H1 (cell line): Measurements from ENCODE around the gene PDE4D. TPM values are rescaled to one million over a fixed set of nuclear protein-coding genes. Genes with fewer than 3 reads are reported as not detected.

ENCODE experiments used
- HDAC2 ChIP-seq, 2 experiments: fragments of 300-600 bp in 1 of 2; sonication (generic) in 1 of 2; IDR thresholded peaks; 2 replicates each; pipeline ENCODE4 v1.6.1; 2011 to 2012; ENCODE audit warnings: low read depth in 2 of 2, low read length in 2 of 2, mild to moderate bottlenecking in 2 of 2, moderate library complexity in 2 of 2, borderline replicate concordance in 1 of 2, inconsistent platforms in 1 of 2
- polyA plus RNA-seq, 7 experiments: library from polyadenylated mRNA; depleted of rRNA in 3 of 7; stranded (reverse) in 5 of 7; unstranded in 2 of 7; fragments of >200 nt in 5 of 7; fragments of 200-250 nt in 2 of 7; gene quantifications; 1 replicate in 5 of 7; 2 replicates in 1 of 7; 4 replicates in 1 of 7; pipeline versions ENCODE4 v1.2.1 to v1.2.3, GENCODE V29; 2011 to 2013; ENCODE audit warnings: missing spikeins in 2 of 7, mixed read lengths in 2 of 7
- total RNA-seq: library from RNA; stranded (reverse); fragmentation: NEBNext Ultra II Directional; extraction: Animal tissue kit (Norgen Biotek cat#: 25700); gene quantifications from 2 replicates; pipeline ENCODE4 v1.2.1, GENCODE V29; 2021

The PDE4D gene
- total and polyA plus RNA-seq, 2 of the 8 experiments (the other 6 are each of a cell fraction or from before 2014, with no cell fraction given): 2.3 to 3.7 TPM

DNA sequence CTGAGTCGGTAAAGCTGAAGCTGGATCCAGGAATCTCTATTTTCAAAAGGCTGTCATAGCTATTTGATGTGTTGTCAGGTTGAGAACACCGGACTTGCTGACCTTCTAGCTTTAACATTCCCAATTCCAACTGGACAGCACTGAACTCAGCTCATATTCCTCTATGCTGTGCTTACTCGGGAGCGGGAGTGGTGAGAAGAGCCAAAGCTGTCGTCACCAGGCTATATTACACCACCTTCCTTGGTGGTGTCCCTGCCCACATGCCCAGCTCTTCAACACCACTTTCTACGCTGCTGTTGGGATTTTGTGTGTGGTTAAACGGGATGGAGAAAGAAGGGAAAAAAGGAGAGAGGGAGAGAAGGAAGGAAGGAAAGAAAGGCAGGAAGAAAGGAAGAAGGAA is 657.1 kb downstream of the PDE4D start (continued):
- no peak for TF ChIP-seq HDAC2 (IDR thresholded peaks at IDR 0.05; ENCODE audit: borderline replicate concordance in 1 of 2, low read depth in 2 of 2, low read length in 2 of 2)
